H9 (cell line): ENCODE measurements around the gene ARAP1. TPM values are rescaled to one million over a fixed set of nuclear protein-coding genes. Genes with fewer than 3 reads are reported as not detected.

Experiments
- DNase-seq: peaks from one replicate; pipeline ENCODE4 v3.0.0-alpha.2; 2017
- H2AFZ ChIP-seq: one replicate; pipeline ENCODE4 v1.6.1; 2013; ENCODE audit warnings: mild to moderate bottlenecking, low read length, control low read depth, moderate library complexity
- H2AK5ac ChIP-seq: 2 replicates; pipeline ENCODE4 v1.6.1; 2013; ENCODE audit warnings: low read length, control low read depth, mixed read lengths; ENCODE audit not compliant: insufficient read length
- H2BK120ac ChIP-seq: one replicate; pipeline ENCODE4 v1.6.1; 2013; ENCODE audit warnings: low read depth, mild to moderate bottlenecking, low read length, control low read depth, inconsistent platforms; ENCODE audit not compliant: poor library complexity, severe bottlenecking
- H2BK12ac ChIP-seq: 2 replicates; pipeline ENCODE4 v1.6.1; 2013; ENCODE audit warnings: low read length, control low read depth, mixed read lengths, low read depth; ENCODE audit not compliant: insufficient read length
- H2BK15ac ChIP-seq: 2 replicates; pipeline ENCODE4 v1.6.1; 2013; ENCODE audit warnings: low read depth, low read length, control low read depth
- H2BK20ac ChIP-seq: one replicate; pipeline ENCODE4 v1.6.1; 2013; ENCODE audit warnings: low read depth, mild to moderate bottlenecking, low read length, control low read depth, inconsistent platforms; ENCODE audit not compliant: poor library complexity, severe bottlenecking
- H2BK5ac ChIP-seq: 2 replicates; pipeline ENCODE4 v1.6.1; 2013; ENCODE audit warnings: low read length, control low read depth, mixed read lengths; ENCODE audit not compliant: insufficient read length
- H3K14ac ChIP-seq: 2 replicates; pipeline ENCODE4 v1.6.1; 2013; ENCODE audit warnings: low read length, control low read depth; ENCODE audit not compliant: insufficient read depth
- H3K18ac ChIP-seq: 2 replicates; pipeline ENCODE4 v1.6.1; 2013; ENCODE audit warnings: low read depth, mild to moderate bottlenecking, mixed read lengths, low read length, control low read depth; ENCODE audit not compliant: insufficient read length
- H3K23ac ChIP-seq: 2 replicates; pipeline ENCODE4 v1.6.1; 2013; ENCODE audit warnings: low read length, control low read depth, mixed read lengths, low read depth; ENCODE audit not compliant: insufficient read length
- H3K23me2 ChIP-seq: 2 replicates; pipeline ENCODE4 v1.6.1; 2013; ENCODE audit warnings: low read depth, mild to moderate bottlenecking, mixed read lengths, low read length, control low read depth; ENCODE audit not compliant: insufficient read length, poor library complexity, severe bottlenecking
- H3K27ac ChIP-seq: 2 replicates; pipeline ENCODE4 v1.5.1; 2013; ENCODE audit warnings: low read length, control low read depth, mixed read lengths, low read depth; ENCODE audit not compliant: insufficient read length
- H3K27me3 ChIP-seq: 2 replicates; pipeline ENCODE4 v1.6.1; 2013; ENCODE audit warnings: low read length, control low read depth, inconsistent platforms; ENCODE audit not compliant: insufficient read depth
- H3K4ac ChIP-seq: 2 replicates; pipeline ENCODE4 v1.6.1; 2013; ENCODE audit warnings: low read depth, mild to moderate bottlenecking, control low read depth, inconsistent platforms, low read length, moderate library complexity
- H3K4me1 ChIP-seq: 2 replicates; pipeline ENCODE4 v1.6.1; 2013; ENCODE audit warnings: low read length, control low read depth, inconsistent platforms; ENCODE audit not compliant: insufficient read depth
- H3K4me2 ChIP-seq: 2 replicates; pipeline ENCODE4 v1.6.1; 2013; ENCODE audit warnings: low read length, control low read depth, mixed read lengths; ENCODE audit not compliant: insufficient read length, insufficient read depth
- H3K56ac ChIP-seq: 2 replicates; pipeline ENCODE4 v1.6.1; 2013; ENCODE audit warnings: low read depth, mild to moderate bottlenecking, mixed read lengths, low read length, control low read depth; ENCODE audit not compliant: insufficient read length
- H3K79me1 ChIP-seq: 2 replicates; pipeline ENCODE4 v1.6.1; 2013; ENCODE audit warnings: low read depth, mild to moderate bottlenecking, moderate library complexity, low read length, control low read depth, inconsistent platforms; ENCODE audit not compliant: insufficient read depth, poor library complexity, severe bottlenecking
- H3K79me2 ChIP-seq: 2 replicates; pipeline ENCODE4 v1.6.1; 2013; ENCODE audit warnings: low read length, control low read depth, inconsistent platforms; ENCODE audit not compliant: insufficient read depth
- H3K9ac ChIP-seq: 2 replicates; pipeline ENCODE4 v1.6.1; 2013; ENCODE audit warnings: low read length, control low read depth, mixed read lengths; ENCODE audit not compliant: insufficient read length; ENCODE audit errors: extremely low read depth
- H3K9me3 ChIP-seq: one replicate; pipeline ENCODE4 v1.6.1; 2013; ENCODE audit warnings: low read depth, low read length, inconsistent platforms; ENCODE audit not compliant: control insufficient read depth
- H3T11ph ChIP-seq: one replicate; pipeline ENCODE4 v1.6.1; 2013; ENCODE audit warnings: mild to moderate bottlenecking, low read length, control low read depth, inconsistent platforms
- H4K20me1 ChIP-seq: one replicate; pipeline ENCODE4 v1.6.1; 2013; ENCODE audit not compliant: control insufficient read depth, insufficient read length, insufficient read depth
- H4K5ac ChIP-seq: 2 replicates; pipeline ENCODE4 v1.6.1; 2013; ENCODE audit warnings: low read depth, mild to moderate bottlenecking, mixed read lengths, low read length, control low read depth; ENCODE audit not compliant: insufficient read length
- H4K8ac ChIP-seq: replicated peaks from 2 replicates; pipeline ENCODE4 v1.6.1; 2013; ENCODE audit warnings: low read length, control low read depth, mixed read lengths, low read depth; ENCODE audit not compliant: insufficient read length
- H4K91ac ChIP-seq: 2 replicates; pipeline ENCODE4 v1.6.1; 2013; ENCODE audit warnings: low read depth, mild to moderate bottlenecking, moderate library complexity, mixed read lengths, low read length, control low read depth; ENCODE audit not compliant: insufficient read length
- H3K27ac Mint-ChIP-seq, 3 experiments: 2 replicates in 2 of 3; 3 replicates in 1 of 3; pipeline ENCODE4 v1.8.0; 2020 to 2021; ENCODE audit warnings: mixed read lengths in 3 of 3, mild to moderate bottlenecking in 1 of 3, moderate library complexity in 1 of 3
- H3K27me3 Mint-ChIP-seq: 2 replicates; pipeline ENCODE4 v1.8.0; 2021; ENCODE audit warnings: low read depth, mild to moderate bottlenecking, moderate library complexity, mixed read lengths
- H3K36me3 Mint-ChIP-seq, 3 experiments: 2 replicates in 2 of 3; 3 replicates in 1 of 3; pipeline ENCODE4 v1.8.0; 2020 to 2021; ENCODE audit warnings: low read depth in 3 of 3, mixed read lengths in 3 of 3; ENCODE audit not compliant: insufficient read depth in 1 of 3
- H3K4me1 Mint-ChIP-seq, 2 experiments: 2 replicates each; pipeline ENCODE4 v1.8.0; 2020; ENCODE audit warnings: mixed read lengths in 2 of 2
- H3K4me3 Mint-ChIP-seq, 2 experiments: 2 replicates in 1 of 2; 3 replicates in 1 of 2; pipeline ENCODE4 v1.8.0; 2020 to 2021; ENCODE audit warnings: mild to moderate bottlenecking in 2 of 2, mixed read lengths in 2 of 2, moderate library complexity in 1 of 2
- H3K9me3 Mint-ChIP-seq, 2 experiments: 2 replicates in 1 of 2; 3 replicates in 1 of 2; pipeline ENCODE4 v1.8.0; 2020; ENCODE audit warnings: mild to moderate bottlenecking in 2 of 2, mixed read lengths in 2 of 2, moderate library complexity in 1 of 2
- WGBS: extraction: QIAGEN DNeasy Blood & Tissue Kit; methylation state at CpG from one replicate; pipeline ENCODE4 v1.1.7; 2013; ENCODE audit warnings: missing lambda C conversion rate, low lambda C conversion rate, mixed read lengths; ENCODE audit not compliant: insufficient read length; ENCODE audit errors: extremely low coverage; 5-methylcytosine and 5-hydroxymethylcytosine counted together
- total RNA-seq: library from RNA; stranded (reverse); gene quantifications from 2 replicates; pipeline ENCODE4 v1.2.1, GENCODE V29; 2021
- TF ChIP-seq, protein P1 (sequence below): fragments of 200-600 bp; sonication (generic); conservative IDR thresholded peaks from 3 replicates; pipeline ENCODE4 v1.8.0; 2021; ENCODE audit warnings: antibody characterized with exemption, mild to moderate bottlenecking

The ARAP1 gene
- total RNA-seq, 1 experiment from 2014 or later, result 59.4 TPM

DNA sequence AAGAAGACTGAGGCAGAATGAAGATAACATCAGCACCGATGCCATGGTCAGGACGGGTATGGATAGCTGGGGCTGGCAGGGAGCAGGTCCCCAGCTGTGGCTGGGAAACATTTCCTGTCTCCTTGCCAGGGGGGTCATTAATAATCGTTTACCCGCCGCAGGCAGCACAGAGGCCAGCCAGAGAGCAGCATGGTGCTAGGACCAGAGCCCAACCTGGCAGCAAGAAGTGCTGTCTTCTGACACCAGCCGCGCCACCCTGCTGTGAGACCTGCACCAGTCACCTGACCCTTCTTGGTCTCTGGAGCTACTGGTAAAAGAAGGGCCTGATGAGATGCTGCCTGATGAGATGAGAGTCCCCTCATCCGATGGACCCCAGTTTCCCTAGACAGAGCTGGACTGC lies 114.3 kb downstream of the ARAP1 start:
- H3K4me3 Mint-ChIP-seq, result no peak overlapping the region
- 0 out of 7 replicates have a peak, but pooled peaks cover 0 to 1% (median 0%) of the 10 kb centered on the region in 3 experiments for H3K36me3 Mint-ChIP-seq
- Histone ChIP-seq H3K56ac (no peak overlapping the region), H4K5ac (no peak overlapping the region), H3K23me2 (peaks cover 7% of the 10 kb centered on the region), H3K27me3 (peaks cover 23% of the 10 kb centered on the region; the same call in 1 of the 2 replicates), H3K79me1 (no peaks in the 10 kb centered on the region), H3K18ac (no peak overlapping the region), H2BK5ac (no peak overlapping the region), H4K8ac (no peak overlapping the region), H3K4ac (no peak overlapping the region), H3K79me2 (no peaks in the 10 kb centered on the region), H2AK5ac (no peak overlapping the region), H4K91ac (no peak overlapping the region), H3K27ac (no peak overlapping the region), H2BK120ac (no peak overlapping the region), H3K9me3 (no peaks in the 10 kb centered on the region), H3K4me2 (no peak overlapping the region), H4K20me1 (no peaks in the 10 kb centered on the region), H3K14ac (no peak overlapping the region), H2BK20ac (no peak overlapping the region), H3T11ph (no peak overlapping the region), H2BK12ac (no peak overlapping the region), H2BK15ac (no peak overlapping the region), H3K9ac (no peak overlapping the region), H2AFZ (no peak overlapping the region), H3K4me1 (peaks cover 5% of the 10 kb centered on the region; the same call in 1 of the 2 replicates), H3K23ac (no peak overlapping the region)
- TF ChIP-seq, protein P1, sequence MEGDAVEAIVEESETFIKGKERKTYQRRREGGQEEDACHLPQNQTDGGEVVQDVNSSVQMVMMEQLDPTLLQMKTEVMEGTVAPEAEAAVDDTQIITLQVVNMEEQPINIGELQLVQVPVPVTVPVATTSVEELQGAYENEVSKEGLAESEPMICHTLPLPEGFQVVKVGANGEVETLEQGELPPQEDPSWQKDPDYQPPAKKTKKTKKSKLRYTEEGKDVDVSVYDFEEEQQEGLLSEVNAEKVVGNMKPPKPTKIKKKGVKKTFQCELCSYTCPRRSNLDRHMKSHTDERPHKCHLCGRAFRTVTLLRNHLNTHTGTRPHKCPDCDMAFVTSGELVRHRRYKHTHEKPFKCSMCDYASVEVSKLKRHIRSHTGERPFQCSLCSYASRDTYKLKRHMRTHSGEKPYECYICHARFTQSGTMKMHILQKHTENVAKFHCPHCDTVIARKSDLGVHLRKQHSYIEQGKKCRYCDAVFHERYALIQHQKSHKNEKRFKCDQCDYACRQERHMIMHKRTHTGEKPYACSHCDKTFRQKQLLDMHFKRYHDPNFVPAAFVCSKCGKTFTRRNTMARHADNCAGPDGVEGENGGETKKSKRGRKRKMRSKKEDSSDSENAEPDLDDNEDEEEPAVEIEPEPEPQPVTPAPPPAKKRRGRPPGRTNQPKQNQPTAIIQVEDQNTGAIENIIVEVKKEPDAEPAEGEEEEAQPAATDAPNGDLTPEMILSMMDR, result no peak
- H3K4me1 Mint-ChIP-seq, result peaks cover 27 to 34% of the 10 kb centered on the region in 2 experiments
- H3K9me3 Mint-ChIP-seq, result 0 out of 5 replicates have a peak, but pooled peaks cover 0 to 2% of the 10 kb centered on the region in 2 experiments
- peaks cover 16% of the 10 kb centered on the region for H3K27me3 Mint-ChIP-seq
- DNase-seq, result no peak
- WGBS, result no CpG with 5 or more reads among the region's 8 CpGs
- H3K27ac Mint-ChIP-seq, result no peak overlapping the region
